GM19025 (cell line): ENCODE data around the gene ALPL.
"Not testable (repeated sequence)": the region's sequence is repeated elsewhere in the genome, so short reads cannot be mapped to it uniquely, and the experiment has no call there.

Source experiments
- ATAC-seq: cut with Tn5 transposase; IDR thresholded peaks from one replicate; pipeline ENCODE4 v1.9.1; 2021; ENCODE audit warnings: mild to moderate bottlenecking, low read depth, moderate library complexity; ENCODE audit not compliant: unreplicated experiment

The ALPL gene

GRCh38 chr1:21507511-21508270 lies 1.5 kb upstream of the ALPL start:
- ATAC-seq = no peak

- ATAC-seq = no peak
Observed at GRCh38 chr1:21508580-21509350, 458 bp upstream of the ALPL start.

- no peak for ATAC-seq
Observed at GRCh38 chr1:21510113-21510493, 880 bp downstream of the ALPL start.

- ATAC-seq = no peak
Observed at GRCh38 chr1:21510885-21511578, 1.8 kb downstream of the ALPL start.

- ATAC-seq = no peak
Observed at GRCh38 chr1:21511579-21512522, 2.6 kb downstream of the ALPL start.

- no peak for ATAC-seq
Observed at GRCh38 chr1:21514245-21514644, 5.0 kb downstream of the ALPL start.

- ATAC-seq = no peak
Observed at GRCh38 chr1:21517161-21517589, 8.0 kb downstream of the ALPL start.

GRCh38 chr1:21517660-21518480 lies 8.6 kb downstream of the ALPL start:
- ATAC-seq = no peak

- no peak for ATAC-seq
Observed at GRCh38 chr1:21518774-21519455, 9.7 kb downstream of the ALPL start.

GRCh38 chr1:21519486-21520070 lies 10.4 kb downstream of the ALPL start:
- ATAC-seq = not testable (repeated sequence)

- ATAC-seq = no peak
Observed at GRCh38 chr1:21520899-21521716, 11.9 kb downstream of the ALPL start.

GRCh38 chr1:21521717-21522060 lies 12.5 kb downstream of the ALPL start:
- ATAC-seq = no peak

- ATAC-seq = no peak
Observed at GRCh38 chr1:21522525-21523038, 13.4 kb downstream of the ALPL start.

GRCh38 chr1:21523297-21523813 lies 14.1 kb downstream of the ALPL start:
- ATAC-seq = no peak

- ATAC-seq = no peak
Observed at GRCh38 chr1:21524220-21524619, 15.0 kb downstream of the ALPL start.

- no peak for ATAC-seq
Observed at GRCh38 chr1:21524686-21525339, 15.6 kb downstream of the ALPL start.

GRCh38 chr1:21525340-21525717 lies 16.1 kb downstream of the ALPL start:
- no peak for ATAC-seq
